ENCODE results near the gene PLEKHA6. TPM values are rescaled to one million over a fixed set of nuclear protein-coding genes. Genes with fewer than 3 reads are reported as not detected.

PLEKHA6 gene
- polyA plus RNA-seq, 3 donors: 0.08 TPM; not detected in 1

DNA sequence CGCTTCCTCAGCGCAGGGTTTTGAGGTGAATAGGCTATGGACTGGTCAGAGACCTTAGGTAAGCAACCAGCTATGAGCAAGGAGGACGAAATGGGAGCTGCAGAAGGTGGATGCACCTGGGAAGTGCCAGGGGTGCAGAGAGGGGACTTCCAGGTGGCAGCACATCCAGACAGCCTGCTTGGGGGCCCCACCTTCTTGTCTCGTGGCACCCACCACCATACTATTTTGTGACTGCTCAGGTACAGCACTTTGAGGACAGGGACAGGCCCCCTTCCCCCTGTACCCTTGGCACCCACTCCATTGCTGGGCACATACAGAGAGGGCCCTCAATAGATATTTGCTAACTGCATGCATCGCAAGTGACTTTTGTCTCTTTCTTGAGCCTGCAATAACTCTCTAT lies 162.7 kb downstream of the PLEKHA6 start:
- H3K27me3 Mint-ChIP-seq (ENCODE audit: low read depth in 3 of 3): peaks cover 25 to 27% (median 27%) of the 10 kb centered on the region in 3 donors
- intact Hi-C loops (cut with micrococcal nuclease): no loop called here
- 83% methylated on average over 3 of the region's 5 CpGs for WGBS (ENCODE audit: insufficient coverage)
- no peaks in the 10 kb centered on the region for H3K36me3 Mint-ChIP-seq
- H3K27ac Mint-ChIP-seq: no peak overlapping the region
- Histone ChIP-seq H3K27ac (ENCODE audit: low read depth in 1 of 2, low read length in 2 of 2) (no peak overlapping the region), H3K36me3 (replicated peaks in 1 of 2; ENCODE audit: control insufficient read depth in 1 of 2, insufficient read depth in 2 of 2, low read length in 2 of 2) (no peaks in the 10 kb centered on the region), H3K4me1 (ENCODE audit: control insufficient read depth in 1 of 2, insufficient read depth in 2 of 2, low read length in 2 of 2) (no peaks in the 10 kb centered on the region), H3K79me2 (ENCODE audit: insufficient read depth, low read length) (no peaks in the 10 kb centered on the region), H3K4me2 (replicated peaks; ENCODE audit: extremely low read depth, low read length, poor library complexity, severe bottlenecking) (no peak overlapping the region), H3K27me3 (ENCODE audit: control insufficient read depth in 2 of 2, insufficient read depth in 2 of 2, low read length in 2 of 2) (peaks cover 0 to 14% of the 10 kb centered on the region in 2 donors), H3K4me3 (replicated peaks in 1 of 3; ENCODE audit: low read depth in 2 of 3, low read length in 3 of 3) (no peak overlapping the region), H3K9ac (ENCODE audit: insufficient read depth, low read length, poor library complexity, severe bottlenecking) (no peak overlapping the region), H3K9me3 (replicated peaks in 1 of 2; ENCODE audit: control insufficient read depth in 1 of 2, insufficient read depth in 1 of 2, low read length in 2 of 2) (no peaks in the 10 kb centered on the region), H4K20me1 (ENCODE audit: insufficient read depth, low read length) (no peaks in the 10 kb centered on the region), H2AFZ (ENCODE audit: insufficient read depth, low read depth, low read length, poor library complexity, severe bottlenecking) (no peak overlapping the region)
- no peak for TF ChIP-seq CTCF (IDR thresholded peaks at IDR 0.05)
- peaks cover 0 to 2% (median 0%) of the 10 kb centered on the region in 7 donors for H3K9me3 Mint-ChIP-seq
- DNase-seq: no peak
- H3K4me3 Mint-ChIP-seq: no peak overlapping the region
- no peaks in the 10 kb centered on the region for H3K4me1 Mint-ChIP-seq

- H3K27ac Mint-ChIP-seq: peak within 1 kb of the TSS in 1 of 7 donors; percentile 28
- no peak within 1 kb of the TSS for H3K4me3 Mint-ChIP-seq
- no peak within 1 kb of the TSS for H3K4me3 ChIP-seq (replicated peaks in 1 of 3; ENCODE audit: low read depth in 2 of 3, low read length in 3 of 3)
- H3K36me3 Mint-ChIP-seq: no peaks in the 10 kb centered on the region
- intact Hi-C loops (cut with micrococcal nuclease): no loop called here
- no peak within 1 kb of the TSS for H3K27ac ChIP-seq (ENCODE audit: low read depth in 1 of 2, low read length in 2 of 2)
- H3K4me1 Mint-ChIP-seq: no peaks in the 10 kb centered on the region
- no peaks in the 10 kb centered on the region for H3K36me3 ChIP-seq (replicated peaks in 1 of 2; ENCODE audit: control insufficient read depth in 1 of 2, insufficient read depth in 2 of 2, low read length in 2 of 2)
- no peaks in the 10 kb centered on the region for H4K20me1 ChIP-seq (ENCODE audit: insufficient read depth, low read length)
- DNase-seq: no peak
- H3K9me3 Mint-ChIP-seq: peaks cover 0 to 2% (median 0%) of the 10 kb centered on the region in 7 donors
- no peak within 1 kb of the TSS for H3K4me2 ChIP-seq (replicated peaks; ENCODE audit: extremely low read depth, low read length, poor library complexity, severe bottlenecking)
- H3K9me3 ChIP-seq (replicated peaks in 1 of 2; ENCODE audit: control insufficient read depth in 1 of 2, insufficient read depth in 1 of 2, low read length in 2 of 2): no peaks in the 10 kb centered on the region
- H3K79me2 ChIP-seq (ENCODE audit: insufficient read depth, low read length): no peaks in the 10 kb centered on the region
- no peak for TF ChIP-seq CTCF (IDR thresholded peaks at IDR 0.05)
- WGBS (ENCODE audit: insufficient coverage): 91% methylated on average over 12 of the region's 18 CpGs
- H3K27me3 ChIP-seq (ENCODE audit: control insufficient read depth in 2 of 2, insufficient read depth in 2 of 2, low read length in 2 of 2): peaks cover 0 to 17% of the 10 kb centered on the region in 2 donors
- H3K27me3 Mint-ChIP-seq (ENCODE audit: low read depth in 3 of 3): peaks cover 30 to 31% (median 30%) of the 10 kb centered on the region in 3 donors
- no peaks in the 10 kb centered on the region for H3K4me1 ChIP-seq (ENCODE audit: control insufficient read depth in 1 of 2, insufficient read depth in 2 of 2, low read length in 2 of 2)
- H3K9ac ChIP-seq (ENCODE audit: insufficient read depth, low read length, poor library complexity, severe bottlenecking): no peak within 1 kb of the TSS
- no peak within 1 kb of the TSS for H2AFZ ChIP-seq (ENCODE audit: insufficient read depth, low read depth, low read length, poor library complexity, severe bottlenecking)
Observed at GRCh38 chr1:204196068-204196795, 163.5 kb downstream of the PLEKHA6 start, which contains the start of gene KISS1. KISS1 (minus strand) TSS chr1:204196491; CDS start chr1:204192876, 3,615 bp downstream.

All from CD14-positive monocyte (primary cell).